SU-DHL-6 (cell line): Measurements from ENCODE around the gene CRIP2.

Source experiments
- EZH2phosphoT487 ChIP-seq: fragments of 200-600 bp; sonication (generic), shearing (Covaris generic); conservative IDR thresholded peaks from 2 replicates; pipeline ENCODE4 v1.6.1; 2018; ENCODE audit warnings: mild to moderate bottlenecking, antibody characterized with exemption, low read length, moderate library complexity, mixed read lengths
- TF ChIP-seq, protein P1 (sequence below): fragments of 200-600 bp; sonication (generic); IDR thresholded peaks from one replicate; pipeline ENCODE4 v1.5.1; 2017; ENCODE audit warnings: antibody characterized with exemption, mild to moderate bottlenecking, low read length, moderate library complexity; ENCODE audit not compliant: insufficient read depth, poor library complexity, severe bottlenecking

DNA sequence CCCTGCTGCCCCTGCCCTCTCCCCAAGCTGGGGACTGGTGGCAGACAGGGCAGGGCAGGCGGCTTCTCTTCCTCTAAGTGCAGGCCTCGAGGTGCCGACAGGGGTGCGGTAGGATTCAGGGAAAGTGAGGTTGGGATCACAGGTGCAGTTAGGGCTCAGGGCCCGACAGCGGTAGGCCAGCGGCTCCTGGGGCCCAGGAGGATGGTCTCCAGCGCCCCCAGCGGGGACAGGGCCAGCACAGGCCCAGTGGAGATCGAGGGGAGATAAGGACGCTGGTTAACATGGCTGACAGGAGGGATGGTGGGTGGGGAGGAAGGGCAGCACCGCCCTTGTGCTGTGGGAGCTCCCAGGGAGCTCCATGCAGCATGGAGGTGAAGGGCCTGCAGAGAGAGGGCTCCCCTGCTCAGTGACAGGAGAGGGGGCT lies 11.1 kb downstream of the CRIP2 start:
- TF ChIP-seq, protein P1, sequence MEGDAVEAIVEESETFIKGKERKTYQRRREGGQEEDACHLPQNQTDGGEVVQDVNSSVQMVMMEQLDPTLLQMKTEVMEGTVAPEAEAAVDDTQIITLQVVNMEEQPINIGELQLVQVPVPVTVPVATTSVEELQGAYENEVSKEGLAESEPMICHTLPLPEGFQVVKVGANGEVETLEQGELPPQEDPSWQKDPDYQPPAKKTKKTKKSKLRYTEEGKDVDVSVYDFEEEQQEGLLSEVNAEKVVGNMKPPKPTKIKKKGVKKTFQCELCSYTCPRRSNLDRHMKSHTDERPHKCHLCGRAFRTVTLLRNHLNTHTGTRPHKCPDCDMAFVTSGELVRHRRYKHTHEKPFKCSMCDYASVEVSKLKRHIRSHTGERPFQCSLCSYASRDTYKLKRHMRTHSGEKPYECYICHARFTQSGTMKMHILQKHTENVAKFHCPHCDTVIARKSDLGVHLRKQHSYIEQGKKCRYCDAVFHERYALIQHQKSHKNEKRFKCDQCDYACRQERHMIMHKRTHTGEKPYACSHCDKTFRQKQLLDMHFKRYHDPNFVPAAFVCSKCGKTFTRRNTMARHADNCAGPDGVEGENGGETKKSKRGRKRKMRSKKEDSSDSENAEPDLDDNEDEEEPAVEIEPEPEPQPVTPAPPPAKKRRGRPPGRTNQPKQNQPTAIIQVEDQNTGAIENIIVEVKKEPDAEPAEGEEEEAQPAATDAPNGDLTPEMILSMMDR, result peak; percentile 28
- 0 out of 2 replicates have a peak, but pooled peaks have one; percentile 79 for TF ChIP-seq EZH2phosphoT487
